SK-N-SH treated with all-trans-retinoic acid at 6 μM for 48 hours (cell line): ENCODE measurements around the gene TAX1BP1.

Source experiments
- ESRRG ChIP-seq: fragments of 250-450 bp; sonication (Bioruptor Pico); IDR thresholded peaks from 2 replicates; pipeline ENCODE4 v1.6.1; 2021; ENCODE audit warnings: mild to moderate bottlenecking
- GLIS3 ChIP-seq: fragments of 250-450 bp; sonication (Bioruptor Pico); IDR thresholded peaks from 2 replicates; pipeline ENCODE4 v1.5.0; 2020; ENCODE audit warnings: mild to moderate bottlenecking, moderate library complexity
- PATZ1 ChIP-seq: fragments of 250-450 bp; sonication (Bioruptor Pico); IDR thresholded peaks from 2 replicates; pipeline ENCODE4 v1.8.0; 2020; ENCODE audit warnings: mild to moderate bottlenecking, moderate library complexity, borderline replicate concordance
- RARB ChIP-seq: fragments of 250-450 bp; sonication (Bioruptor Pico); IDR thresholded peaks from 2 replicates; pipeline ENCODE4 v1.8.0; 2021; ENCODE audit warnings: mild to moderate bottlenecking, moderate library complexity
- TCF4 ChIP-seq: fragments of 250-450 bp; sonication (Bioruptor Pico); IDR thresholded peaks from 2 replicates; pipeline ENCODE4 v1.8.0; 2021; ENCODE audit warnings: mild to moderate bottlenecking, moderate library complexity, borderline replicate concordance
- ZC3H10 ChIP-seq: fragments of 250-450 bp; sonication (Bioruptor Pico); IDR thresholded peaks from 2 replicates; pipeline ENCODE4 v1.5.1; 2021; ENCODE audit warnings: mild to moderate bottlenecking, moderate library complexity
- ZFP3 ChIP-seq: fragments of 250-450 bp; sonication (Bioruptor Pico); IDR thresholded peaks from 2 replicates; pipeline ENCODE4 v1.5.0; 2020; ENCODE audit warnings: mild to moderate bottlenecking, moderate library complexity
- ZNF70 ChIP-seq: fragments of 450-650 bp; formaldehyde crosslinking; IDR thresholded peaks from 2 replicates; pipeline ENCODE4 v1.5.0; 2020; ENCODE audit warnings: mild to moderate bottlenecking, moderate library complexity

GRCh38 chr7:27869056-27869455 is 129.1 kb downstream of the TAX1BP1 start:
- TF ChIP-seq ESRRG (no peak), PATZ1 (CRISPR knock-in tag) (no peak), ZFP3 (CRISPR knock-in tag) (no peak), GLIS3 (no peak), ZNF70 (no peak), TCF4 (no peak), ZC3H10 (CRISPR knock-in tag) (no peak), RARB (CRISPR knock-in tag) (no peak)
